ENCODE results near the gene BLNK.

DNA sequence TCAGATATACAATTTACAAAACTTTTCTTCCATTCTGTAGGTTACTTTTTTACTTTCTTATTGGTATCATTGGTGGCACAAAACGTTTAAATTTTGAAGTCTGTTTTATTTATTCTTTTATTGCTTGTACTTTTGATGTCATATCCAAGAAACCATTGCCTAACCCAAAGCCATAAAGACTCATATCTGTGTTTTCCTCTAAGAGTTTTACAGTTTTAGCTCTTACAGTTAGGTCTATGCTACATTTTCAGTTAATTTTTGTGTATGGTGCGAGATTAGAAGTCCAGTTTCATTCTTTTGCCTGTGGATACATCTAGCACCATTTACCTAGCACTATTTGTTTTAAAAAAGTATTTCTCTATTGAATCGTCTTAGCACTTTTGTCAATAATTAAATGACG is 53.7 kb downstream of the BLNK start:
- TF ChIP-seq ZBTB1 (tag by site-specific recombination; IDR thresholded peaks at IDR 0.05) = no peak
- TF ChIP-seq ZNF777 (tag by site-specific recombination; IDR thresholded peaks at IDR 0.05; ENCODE audit: borderline replicate concordance) = no peak
- TF ChIP-seq ZNF610 (tag by site-specific recombination; IDR thresholded peaks at IDR 0.05; ENCODE audit: borderline replicate concordance) = no peak
- TF ChIP-seq ZBTB21 (tag by site-specific recombination; IDR thresholded peaks at IDR 0.05) = no peak
- TF ChIP-seq, protein P1, sequence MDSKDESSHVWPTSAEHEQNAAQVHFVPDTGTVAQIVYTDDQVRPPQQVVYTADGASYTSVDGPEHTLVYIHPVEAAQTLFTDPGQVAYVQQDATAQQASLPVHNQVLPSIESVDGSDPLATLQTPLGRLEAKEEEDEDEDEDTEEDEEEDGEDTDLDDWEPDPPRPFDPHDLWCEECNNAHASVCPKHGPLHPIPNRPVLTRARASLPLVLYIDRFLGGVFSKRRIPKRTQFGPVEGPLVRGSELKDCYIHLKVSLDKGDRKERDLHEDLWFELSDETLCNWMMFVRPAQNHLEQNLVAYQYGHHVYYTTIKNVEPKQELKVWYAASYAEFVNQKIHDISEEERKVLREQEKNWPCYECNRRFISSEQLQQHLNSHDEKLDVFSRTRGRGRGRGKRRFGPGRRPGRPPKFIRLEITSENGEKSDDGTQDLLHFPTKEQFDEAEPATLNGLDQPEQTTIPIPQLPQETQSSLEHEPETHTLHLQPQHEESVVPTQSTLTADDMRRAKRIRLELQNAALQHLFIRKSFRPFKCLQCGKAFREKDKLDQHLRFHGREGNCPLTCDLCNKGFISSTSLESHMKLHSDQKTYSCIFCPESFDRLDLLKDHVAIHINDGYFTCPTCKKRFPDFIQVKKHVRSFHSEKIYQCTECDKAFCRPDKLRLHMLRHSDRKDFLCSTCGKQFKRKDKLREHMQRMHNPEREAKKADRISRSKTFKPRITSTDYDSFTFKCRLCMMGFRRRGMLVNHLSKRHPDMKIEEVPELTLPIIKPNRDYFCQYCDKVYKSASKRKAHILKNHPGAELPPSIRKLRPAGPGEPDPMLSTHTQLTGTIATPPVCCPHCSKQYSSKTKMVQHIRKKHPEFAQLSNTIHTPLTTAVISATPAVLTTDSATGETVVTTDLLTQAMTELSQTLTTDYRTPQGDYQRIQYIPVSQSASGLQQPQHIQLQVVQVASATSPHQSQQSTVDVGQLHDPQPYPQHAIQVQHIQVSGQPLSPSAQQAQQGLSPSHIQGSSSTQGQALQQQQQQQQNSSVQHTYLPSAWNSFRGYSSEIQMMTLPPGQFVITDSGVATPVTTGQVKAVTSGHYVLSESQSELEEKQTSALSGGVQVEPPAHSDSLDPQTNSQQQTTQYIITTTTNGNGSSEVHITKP (tag by site-specific recombination; IDR thresholded peaks at IDR 0.05) = no peak
- no peak for TF ChIP-seq BCL11B (tag by site-specific recombination; IDR thresholded peaks at IDR 0.05; ENCODE audit: low read depth)

All from HEK293 (cell line).